RKO (cell line): ENCODE data around the gene MMP11.

ENCODE experiments used
- DNase-seq: peaks from one replicate; pipeline ENCODE4 v3.0.0-alpha.2; 2016; ENCODE audit warnings: low spot score

Gene MMP11

GRCh38 chr22:23803001-23803819, 30.6 kb downstream of the MMP11 start:
- no peak for DNase-seq

- DNase-seq: no peak
These were observed 32.2 kb downstream of the MMP11 start for GRCh38 chr22:23804781-23805291.

GRCh38 chr22:23806837-23807236, 34.2 kb downstream of the MMP11 start:
- no peak for DNase-seq

- no peak for DNase-seq
These were observed 39.7 kb downstream of the MMP11 start for GRCh38 chr22:23812378-23812777.

GRCh38 chr22:23815541-23816155, 43.0 kb downstream of the MMP11 start:
- DNase-seq: no peak

GRCh38 chr22:23816156-23816976, 43.7 kb downstream of the MMP11 start:
- no peak for DNase-seq

- no peak for DNase-seq
These were observed 44.5 kb downstream of the MMP11 start for GRCh38 chr22:23817146-23817545.

GRCh38 chr22:23818541-23818940, 45.9 kb downstream of the MMP11 start:
- no peak for DNase-seq

- DNase-seq: no peak
These were observed 48.1 kb downstream of the MMP11 start for GRCh38 chr22:23820748-23821211.

- DNase-seq: no peak
These were observed 49.5 kb downstream of the MMP11 start for GRCh38 chr22:23822101-23822671.

GRCh38 chr22:23823331-23823791, 50.7 kb downstream of the MMP11 start:
- DNase-seq: no peak

GRCh38 chr22:23824476-23825245, 52.0 kb downstream of the MMP11 start:
- DNase-seq: no peak

GRCh38 chr22:23825246-23825905, 52.7 kb downstream of the MMP11 start:
- DNase-seq: no peak

- no peak for DNase-seq
These were observed 54.1 kb downstream of the MMP11 start for GRCh38 chr22:23826510-23827350.

- no peak for DNase-seq
These were observed 54.8 kb downstream of the MMP11 start for GRCh38 chr22:23827351-23827995.

GRCh38 chr22:23828800-23829680, 56.4 kb downstream of the MMP11 start:
- DNase-seq: no peak

GRCh38 chr22:23829845-23830372, 57.3 kb downstream of the MMP11 start:
- DNase-seq: no peak

GRCh38 chr22:23831261-23831660, 58.6 kb downstream of the MMP11 start:
- no peak for DNase-seq
